ENCODE measurements around the gene FLNA. TPM values are rescaled to one million over a fixed set of nuclear protein-coding genes. Genes with fewer than 3 reads are reported as not detected.
"Not testable (repeated sequence)": the region's sequence is repeated elsewhere in the genome, so short reads cannot be mapped to it uniquely, and the experiment has no call there.

Gene FLNA
- total RNA-seq, 1 experiment from 2014 or later, result 108 TPM

DNA sequence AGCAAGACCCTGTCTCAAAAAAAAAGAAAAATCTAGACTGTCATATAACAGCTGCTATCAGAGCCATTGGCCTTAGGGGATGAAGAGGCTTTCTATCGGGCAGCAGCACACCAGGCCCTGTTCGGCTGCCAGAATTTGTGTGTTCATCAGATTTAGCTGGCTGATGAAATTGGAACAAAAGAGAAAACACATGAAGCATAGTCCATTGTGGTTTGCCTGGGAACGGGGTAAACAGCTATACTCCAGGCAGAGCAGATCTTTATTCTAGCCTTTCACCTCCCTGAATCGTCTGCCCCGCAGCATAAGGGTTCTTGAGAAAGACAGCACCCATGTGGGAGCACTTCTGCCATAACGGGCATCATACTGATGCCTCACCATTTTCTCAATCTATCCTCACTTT lies 67.2 kb downstream of the FLNA start:
- in situ Hi-C loops (cut with HindIII; ENCODE audit: low pct_unique_long_range_greater_than_20kb, low sequenced_read_pairs), result no loop called here
- DNase-seq (ENCODE audit: low read depth, low spot score), result no peak

DNA sequence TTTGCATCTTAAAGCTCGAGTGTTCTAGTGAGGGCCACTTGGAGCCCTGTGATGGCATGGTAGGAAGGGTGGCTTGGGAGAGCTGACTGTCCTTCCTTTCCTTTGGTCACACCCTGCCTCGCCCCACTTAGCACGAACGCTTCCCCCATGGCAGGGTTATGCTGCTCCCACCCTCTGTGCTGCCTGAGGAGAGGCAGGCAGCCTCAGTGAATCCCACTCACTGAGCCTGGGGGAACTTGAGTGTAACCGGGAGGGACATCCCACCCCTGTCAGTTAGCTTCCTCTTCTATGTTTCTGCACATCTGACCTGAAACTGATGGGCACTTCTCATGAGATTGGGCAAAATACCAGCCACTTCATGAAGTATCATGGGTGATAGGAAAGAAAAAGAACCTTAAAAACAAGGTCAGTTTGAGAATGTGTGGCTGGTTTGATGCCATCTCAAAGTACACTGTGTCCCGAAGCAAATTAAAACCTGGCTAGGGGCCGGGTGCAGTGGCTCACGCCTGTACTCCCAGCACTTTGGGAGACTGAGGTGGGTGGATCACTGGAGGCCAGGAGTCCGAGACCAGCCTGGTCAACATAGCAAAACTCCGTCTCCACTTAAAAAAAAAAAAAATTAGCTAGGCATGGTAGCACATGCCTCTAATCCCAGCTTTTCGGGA lies 68.8 kb downstream of the FLNA start:
- in situ Hi-C loops (cut with HindIII; ENCODE audit: low pct_unique_long_range_greater_than_20kb, low sequenced_read_pairs), result no loop called here

DNA sequence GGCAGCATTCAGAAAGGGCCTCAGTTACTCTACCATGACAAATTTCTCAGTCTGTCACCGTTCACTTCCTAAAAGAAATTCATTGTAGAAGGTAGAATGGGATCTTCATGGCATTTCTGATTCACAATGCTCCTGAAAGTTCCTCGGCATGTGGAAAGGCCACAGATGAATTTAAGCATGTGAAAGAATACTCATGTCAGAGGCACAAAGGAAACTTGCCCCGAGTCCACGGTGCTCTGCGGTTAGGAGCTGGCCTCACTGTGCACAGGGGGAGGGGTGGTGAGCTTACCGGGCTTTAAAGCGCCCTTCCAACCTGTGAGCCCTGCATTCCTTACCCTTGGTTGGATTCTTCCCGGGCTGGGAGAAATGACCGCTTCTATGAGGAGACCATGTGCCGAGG lies 69.6 kb downstream of the FLNA start:
- in situ Hi-C loops (cut with HindIII; ENCODE audit: low pct_unique_long_range_greater_than_20kb, low sequenced_read_pairs), result no loop called here
- DNase-seq (ENCODE audit: low read depth, low spot score), result peak; percentile 23

More for the DNA sequence above, 68.8 kb downstream of the FLNA start:
- DNase-seq (ENCODE audit: low read depth, low spot score), result no peak

DNA sequence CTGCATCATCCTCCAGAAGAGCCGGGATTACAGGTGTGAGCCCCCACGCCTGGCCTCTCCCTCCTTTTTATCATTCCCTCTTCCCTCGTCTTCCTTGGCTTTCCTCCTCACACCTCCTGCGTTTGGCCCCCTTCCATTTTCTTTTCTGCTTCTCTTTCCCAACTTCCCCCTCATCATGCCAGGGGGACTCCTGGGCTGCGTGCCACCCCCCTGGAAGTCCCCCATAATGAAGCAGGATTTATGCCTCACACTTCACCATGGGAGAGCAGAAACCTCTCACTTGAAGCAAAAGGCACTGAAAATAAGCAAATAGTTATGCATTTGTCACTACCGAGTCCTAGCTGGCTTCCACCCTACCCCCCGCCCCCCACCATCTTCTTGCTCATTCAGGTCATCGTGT lies 71.0 kb downstream of the FLNA start:
- in situ Hi-C loops (cut with HindIII; ENCODE audit: low pct_unique_long_range_greater_than_20kb, low sequenced_read_pairs), result no loop called here
- DNase-seq (ENCODE audit: low read depth, low spot score), result no peak

DNA sequence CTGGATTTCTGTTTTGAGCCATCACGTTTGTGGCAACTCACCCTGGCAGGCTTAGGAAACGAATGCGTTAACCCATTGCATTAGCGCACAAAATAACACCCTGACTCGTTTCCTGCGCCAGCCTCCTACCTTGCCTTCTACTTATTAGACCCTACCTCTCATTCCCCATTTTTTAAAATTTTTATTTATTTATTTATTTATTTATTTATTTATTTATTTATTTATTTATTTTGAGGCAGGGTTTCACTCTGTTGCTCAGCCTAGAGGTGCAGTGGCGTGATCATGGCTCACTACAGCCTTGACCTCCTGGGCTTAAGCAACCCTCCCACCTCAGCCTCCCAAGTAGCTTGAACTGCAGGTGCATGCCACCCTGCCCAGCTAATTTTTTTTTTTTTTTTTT lies 71.4 kb downstream of the FLNA start:
- in situ Hi-C loops (cut with HindIII; ENCODE audit: low pct_unique_long_range_greater_than_20kb, low sequenced_read_pairs); DNase-seq (ENCODE audit: low read depth, low spot score): not testable (repeated sequence)

DNA sequence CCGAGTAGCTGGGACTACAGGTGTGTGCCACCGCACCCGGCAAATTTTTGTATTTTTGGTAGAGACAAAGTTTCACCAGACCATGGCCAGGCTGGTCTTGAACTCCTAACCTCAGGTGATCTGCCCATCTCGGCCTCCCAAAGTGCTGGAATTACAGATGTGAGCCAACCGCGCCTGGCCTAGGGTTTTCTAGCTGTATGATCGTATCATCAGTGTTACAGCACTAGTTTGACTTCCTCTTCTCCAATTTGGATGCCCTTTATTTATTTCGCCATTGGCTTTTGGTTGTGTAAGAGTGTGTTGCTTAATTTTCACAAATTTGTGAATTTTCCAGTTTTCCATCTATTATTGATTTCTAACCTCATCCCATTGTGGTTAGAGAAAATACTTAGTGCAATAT lies 73.6 kb downstream of the FLNA start:
- DNase-seq (ENCODE audit: low read depth, low spot score), result no peak
- in situ Hi-C loops (cut with HindIII; ENCODE audit: low pct_unique_long_range_greater_than_20kb, low sequenced_read_pairs), result no loop called here

Small RNAs within 50 kb of the gene (small RNA-seq; reads per million reads assigned to genes)
- 0 reads per million in 2 experiments for gene SNORA70

Other genes with a start within 250 kb of the FLNA start
- not detected in 2 replicates for gene OPN1LW, start 230.4 kb downstream of the FLNA start, total RNA-seq (2014; rRNA removed; shearing (Covaris generic))
- gene OPN1MW, start 192.0 kb downstream of the FLNA start, total RNA-seq (2014; rRNA removed; shearing (Covaris generic)), result not detected in 2 replicates
- gene OPN1MW2, start 154.9 kb downstream of the FLNA start, total RNA-seq (2014; rRNA removed; shearing (Covaris generic)), result not detected in 2 replicates
- not detected in 2 replicates for gene OPN1MW3, start 117.1 kb downstream of the FLNA start, total RNA-seq (2014; rRNA removed; shearing (Covaris generic))
- gene TEX28, start 79.5 kb downstream of the FLNA start, total RNA-seq (2014; rRNA removed; shearing (Covaris generic)), result not detected in 2 replicates
- gene TKTL1, start 78.8 kb downstream of the FLNA start, total RNA-seq (2014; rRNA removed; shearing (Covaris generic)), result 0.42 TPM in 1 of 2 replicates, not detected in the other
- gene EMD, start 4.7 kb upstream of the FLNA start, total RNA-seq (2014; rRNA removed; shearing (Covaris generic)), result 15.4 and 21.3 TPM in 2 replicates
- 3,421 and 3,578 TPM in 2 replicates for gene RPL10, start 23.7 kb upstream of the FLNA start, total RNA-seq (2014; rRNA removed; shearing (Covaris generic))
- gene DNASE1L1, start 34.6 kb upstream of the FLNA start, total RNA-seq (2014; rRNA removed; shearing (Covaris generic)), result 53.4 and 56.8 TPM in 2 replicates
- gene TAFAZZIN, start 36.9 kb upstream of the FLNA start, total RNA-seq (2014; rRNA removed; shearing (Covaris generic)), result 17.6 and 25.3 TPM in 2 replicates
- gene ATP6AP1, start 54.0 kb upstream of the FLNA start, total RNA-seq (2014; rRNA removed; shearing (Covaris generic)), result 88.8 and 93.6 TPM in 2 replicates
- gene GDI1, start 62.5 kb upstream of the FLNA start, total RNA-seq (2014; rRNA removed; shearing (Covaris generic)), result 48.8 and 61.9 TPM in 2 replicates
- 83.0 and 85.2 TPM in 2 replicates for gene FAM50A, start 69.5 kb upstream of the FLNA start, total RNA-seq (2014; rRNA removed; shearing (Covaris generic))
- gene PLXNA3, start 83.6 kb upstream of the FLNA start, total RNA-seq (2014; rRNA removed; shearing (Covaris generic)), result not detected in 2 replicates
- gene LAGE3, start 104.6 kb upstream of the FLNA start, total RNA-seq (2014; rRNA removed; shearing (Covaris generic)), result 47.7 and 58.6 TPM in 2 replicates
- gene UBL4A, start 112.0 kb upstream of the FLNA start, total RNA-seq (2014; rRNA removed; shearing (Covaris generic)), result 58.3 and 64.6 TPM in 2 replicates
- 9.8 and 11.9 TPM in 2 replicates for gene SLC10A3, start 116.0 kb upstream of the FLNA start, total RNA-seq (2014; rRNA removed; shearing (Covaris generic))
- 25.6 and 28.1 TPM in 2 replicates for gene FAM3A, start 141.6 kb upstream of the FLNA start, total RNA-seq (2014; rRNA removed; shearing (Covaris generic))
- 39.1 and 52.7 TPM in 2 replicates for gene G6PD, start 172.2 kb upstream of the FLNA start, total RNA-seq (2014; rRNA removed; shearing (Covaris generic))
- 12.3 and 15.0 TPM in 2 replicates for gene IKBKG, start 173.0 kb upstream of the FLNA start, total RNA-seq (2014; rRNA removed; shearing (Covaris generic))
- gene CTAG1A, start 210.5 kb upstream of the FLNA start, total RNA-seq (2014; rRNA removed; shearing (Covaris generic)), result not detected in 2 replicates
- gene CTAG1B, start 244.6 kb upstream of the FLNA start, total RNA-seq (2014; rRNA removed; shearing (Covaris generic)), result not detected in 2 replicates